NCI-H1694 (cell line): ENCODE results near the gene CDAN1.
A peak's percentile ranks its signal among the peaks of the same experiment; 100 is the strongest.
"Not testable (repeated sequence)": the region's sequence is repeated elsewhere in the genome, so short reads cannot be mapped to it uniquely, and the experiment has no call there.

ENCODE experiments used
- DNase-seq: peaks from one replicate; lab custom pipeline; 2025; lab: John Stamatoyannopoulos, UW

CDAN1 gene

DNA sequence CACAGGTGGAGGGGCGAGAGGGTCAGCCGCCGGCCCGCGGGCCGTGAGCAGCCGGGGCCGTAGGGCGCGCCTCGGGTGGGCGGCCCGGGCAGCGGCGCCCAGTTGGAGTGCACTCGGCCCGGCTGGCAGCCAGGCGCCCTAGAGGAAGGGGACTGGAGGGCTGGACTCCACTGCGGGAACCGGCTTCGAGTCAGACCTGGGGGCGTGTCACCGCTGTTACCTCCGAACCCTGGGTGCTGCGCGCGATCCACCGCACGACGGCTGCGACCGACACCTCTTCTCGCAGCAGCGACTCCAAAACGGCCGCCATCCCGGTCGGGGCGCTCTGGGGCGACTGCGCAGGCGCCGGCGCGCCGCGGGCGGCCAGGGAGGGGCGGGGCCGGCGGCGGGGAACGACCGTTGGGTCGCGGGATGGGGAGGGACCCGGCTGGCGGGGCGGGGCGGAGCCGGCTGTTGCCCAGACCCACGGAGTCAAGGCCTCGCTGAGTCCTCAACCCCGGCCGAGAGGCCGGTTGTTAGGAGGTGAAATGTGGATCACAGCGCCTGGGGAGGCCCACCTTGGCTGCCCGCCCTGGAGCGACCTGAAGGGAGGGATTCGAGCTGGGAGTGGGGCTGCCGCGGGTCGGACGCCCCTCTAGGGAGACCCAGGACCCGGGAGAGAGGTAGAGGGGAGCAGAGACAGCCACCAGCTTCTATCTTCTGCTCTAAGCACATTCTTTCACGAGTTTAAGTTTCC, at the start of gene CDAN1:
CDAN1 (minus strand) TSS at position 336 of the 736 bp plus-strand sequence; CDS start at position 310, 26 bp downstream.
- peak; percentile 58 for DNase-seq

- DNase-seq, result no peak
These were observed 48.6 kb upstream of the CDAN1 start for GRCh38 chr15:42785569-42785968.

DNA sequence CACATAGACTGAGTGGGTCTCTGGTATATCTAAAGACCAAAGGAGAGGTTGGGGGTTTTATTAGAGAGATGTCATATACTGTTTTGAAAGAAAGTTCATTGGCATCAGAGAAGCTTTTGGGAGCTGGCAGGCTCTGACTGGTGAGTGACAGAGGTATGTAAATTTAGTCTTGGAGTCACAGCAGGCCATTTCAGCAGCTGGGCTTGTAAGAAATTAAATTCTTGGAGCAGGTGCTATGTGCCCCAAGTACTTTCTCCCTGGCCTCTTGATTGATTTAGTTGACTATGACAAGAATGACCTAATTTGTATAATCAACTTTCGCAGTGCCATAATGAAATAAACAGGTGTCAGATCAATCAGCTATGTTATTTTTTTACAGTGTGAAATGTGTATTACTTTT, 47.8 kb upstream of the CDAN1 start:
- DNase-seq, result no peak

GRCh38 chr15:42782716-42783115, 45.8 kb upstream of the CDAN1 start:
- no peak for DNase-seq

GRCh38 chr15:42775416-42775815, 38.5 kb upstream of the CDAN1 start:
- DNase-seq, result no peak

GRCh38 chr15:42772901-42773300, 36.0 kb upstream of the CDAN1 start:
- no peak for DNase-seq

- DNase-seq, result no peak
These were observed 35.2 kb upstream of the CDAN1 start for GRCh38 chr15:42772144-42772543.

DNA sequence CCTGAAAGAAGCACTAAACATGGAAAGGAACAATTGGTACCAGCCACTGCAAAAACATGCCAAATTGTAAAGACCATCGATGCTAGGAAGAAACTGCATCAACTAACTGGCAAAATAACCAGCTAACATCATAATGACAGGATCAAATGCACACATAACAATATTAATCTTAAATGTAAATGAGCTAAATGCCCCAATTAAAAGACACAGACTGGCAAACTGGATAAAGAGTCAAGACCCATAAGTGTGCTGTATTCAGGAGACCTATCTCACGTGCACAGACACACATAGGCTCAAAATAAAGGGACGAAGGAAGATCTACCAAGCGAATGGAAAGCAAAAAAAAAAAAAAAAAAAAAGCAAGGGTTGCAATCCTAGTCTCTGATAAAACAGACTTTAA, 29.2 kb upstream of the CDAN1 start:
- not testable (repeated sequence) for DNase-seq

GRCh38 chr15:42764154-42764731, 27.3 kb upstream of the CDAN1 start:
- not testable (repeated sequence) for DNase-seq

DNA sequence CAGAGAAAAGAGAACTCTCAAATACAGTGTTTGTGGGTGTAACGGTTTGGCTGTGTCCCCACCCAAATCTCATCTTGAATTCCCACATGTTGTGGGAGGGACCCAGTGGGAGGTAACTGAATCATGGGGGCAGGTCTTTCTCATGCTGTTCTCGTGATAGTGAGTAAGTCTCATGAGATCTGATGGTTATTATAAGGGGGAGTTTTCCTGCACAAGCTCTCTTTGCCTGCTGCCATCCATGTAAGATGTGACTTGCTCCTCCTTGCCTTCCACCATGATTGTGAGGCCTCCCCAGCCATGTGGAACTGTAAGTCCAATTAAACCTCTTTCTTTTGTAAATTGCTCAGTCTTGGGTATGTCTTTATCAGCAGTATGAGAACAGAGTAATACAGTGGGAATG, 24.9 kb upstream of the CDAN1 start:
- not testable (repeated sequence) for DNase-seq

GRCh38 chr15:42760759-42761158, 23.8 kb upstream of the CDAN1 start:
- no peak for DNase-seq

DNA sequence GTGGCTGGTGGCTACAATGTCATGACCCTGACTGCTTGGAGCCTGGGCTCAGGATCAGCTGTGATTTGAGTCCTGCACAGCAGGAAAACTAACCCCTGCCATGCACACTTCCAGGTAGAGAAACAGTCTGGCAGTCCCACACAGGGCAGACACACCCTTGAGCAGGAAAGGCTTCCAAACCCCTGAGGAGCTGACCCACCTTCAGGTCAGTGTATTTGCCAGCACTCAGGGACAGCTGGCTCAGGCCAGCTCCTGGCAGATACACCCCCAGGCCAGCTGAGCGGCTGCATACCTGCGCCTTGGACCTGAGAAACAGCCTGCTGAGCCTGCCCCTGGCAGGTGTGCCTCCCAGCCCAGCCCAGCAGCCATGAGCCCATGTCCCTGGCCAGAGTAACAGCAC, 22.2 kb upstream of the CDAN1 start:
- DNase-seq, result no peak

GRCh38 chr15:42750306-42750705, 13.4 kb upstream of the CDAN1 start:
- DNase-seq, result no peak

- DNase-seq, result no peak
These were observed 12.3 kb upstream of the CDAN1 start for GRCh38 chr15:42749266-42749665.

DNA sequence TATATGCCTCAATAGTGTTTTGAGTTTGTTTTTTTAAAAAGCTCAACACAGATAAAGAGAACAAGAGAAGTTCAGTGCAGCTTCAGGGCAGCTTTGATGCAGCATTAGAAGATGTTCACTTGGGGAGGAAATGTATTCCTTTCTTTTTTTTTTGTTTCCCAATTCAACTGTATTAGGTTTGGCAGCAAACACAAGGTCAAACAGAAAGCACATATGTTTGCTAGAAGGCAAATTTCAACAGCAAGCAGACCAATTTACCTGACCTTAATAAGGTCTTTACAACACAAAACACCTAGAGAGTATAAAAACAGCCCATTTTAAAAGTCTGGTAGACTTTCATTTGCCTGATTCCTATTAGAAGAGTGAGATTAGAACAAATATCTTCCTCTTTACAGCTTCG, 7.3 kb upstream of the CDAN1 start:
- DNase-seq, result no peak

GRCh38 chr15:42742149-42742548, 5.2 kb upstream of the CDAN1 start:
- no peak for DNase-seq

GRCh38 chr15:42741710-42742109, 4.8 kb upstream of the CDAN1 start:
- DNase-seq, result no peak

- DNase-seq, result no peak
These were observed 801 bp upstream of the CDAN1 start for GRCh38 chr15:42737529-42738328.

DNA sequence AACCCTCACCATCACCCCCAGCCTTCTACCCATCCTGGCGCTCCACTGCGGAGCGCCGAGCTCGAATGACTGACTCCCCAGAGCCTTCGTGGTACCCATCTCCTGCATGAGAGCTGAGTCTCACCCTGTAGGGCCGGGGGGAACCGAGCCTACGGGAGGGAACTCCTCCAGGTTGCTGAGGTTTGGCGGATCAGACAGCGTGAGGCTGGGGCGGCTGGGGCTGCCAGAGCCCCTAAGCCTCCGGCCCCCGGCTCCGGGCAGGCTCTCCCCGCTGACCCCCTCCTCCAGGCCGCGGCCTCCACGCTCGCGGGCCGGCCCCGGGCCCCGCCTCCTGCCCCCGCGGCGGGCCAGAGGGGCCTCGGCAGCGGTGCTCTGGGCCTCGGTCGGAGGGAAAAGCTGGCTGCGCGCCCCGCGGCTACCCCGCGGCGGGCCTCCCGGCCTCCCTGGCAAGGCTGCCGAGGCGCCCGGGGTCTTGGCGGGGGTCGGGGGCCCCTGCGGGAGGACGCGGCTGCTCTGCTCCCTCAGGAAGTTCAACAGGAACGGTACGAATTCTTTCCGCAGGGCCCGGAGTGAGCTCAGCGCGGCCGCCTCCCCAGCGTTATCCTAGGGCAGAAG, 643 bp downstream of the CDAN1 start:
- no peak for DNase-seq

DNA sequence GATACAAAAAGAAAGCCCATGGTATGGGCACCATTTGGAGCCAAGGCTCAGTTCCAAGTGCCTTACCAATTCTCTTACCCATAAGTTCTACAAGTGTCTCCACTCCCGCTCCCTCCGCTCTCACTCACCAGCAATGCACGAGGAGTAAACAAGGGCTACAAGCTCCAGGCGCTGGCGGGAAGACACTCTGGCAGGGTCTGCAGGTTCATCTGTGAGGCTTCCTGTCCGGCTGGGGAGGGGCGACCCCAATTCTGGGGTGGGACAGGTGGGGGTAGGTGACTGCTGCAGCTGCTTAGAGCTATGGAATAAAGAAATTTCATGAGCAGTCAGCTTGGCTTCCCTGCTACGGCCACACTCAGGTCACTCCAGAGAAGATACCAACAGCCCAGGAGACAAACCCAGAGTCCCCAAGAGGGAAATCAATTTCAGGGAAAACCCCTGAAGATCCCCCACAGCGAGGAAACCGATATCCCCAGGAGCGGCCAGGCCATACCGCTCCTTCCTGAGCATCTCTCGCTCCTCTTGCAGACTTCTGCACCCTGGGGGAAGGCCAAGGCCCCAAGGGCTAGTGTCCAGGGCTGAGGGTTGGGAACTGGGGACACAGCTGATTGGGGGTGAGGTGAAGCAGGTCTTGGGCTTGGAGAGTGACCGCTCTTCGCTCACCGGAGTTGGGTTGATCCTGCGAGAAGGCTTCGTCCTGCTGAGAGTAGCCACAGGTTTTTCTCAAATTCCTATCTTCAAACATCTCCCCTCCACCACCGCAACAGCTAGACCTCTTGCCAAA, 1.4 kb downstream of the CDAN1 start:
- DNase-seq, result no peak

GRCh38 chr15:42734076-42734672, 2.8 kb downstream of the CDAN1 start:
- DNase-seq, result no peak
